IMR-90 (cell line): ENCODE results near the gene ZNF76. TPM values are rescaled to one million over a fixed set of nuclear protein-coding genes. Genes with fewer than 3 reads are reported as not detected.

ENCODE experiments used
- ATAC-seq: fragments of 200-7000 bp; cut with Tn5 transposase; 2 replicates; pipeline ENCODE4 v1.9.1; 2020; ENCODE audit warnings: low read depth, mild to moderate bottlenecking, moderate library complexity
- BruUV-seq: library from RNA; stranded (reverse); fragments of 400-500 nt; replicated peaks from 2 replicates; lab custom pipeline; 2021; lab: Mats Ljungman, UMichigan
- CTCF ChIA-PET: fragments of 300-600 bp; formaldehyde crosslinking; extraction: SDS; loops from one replicate; lab custom pipeline; 2021; ENCODE audit warnings: antibody characterized with exemption; lab: Yijun Ruan, JAX
- POLR2A ChIA-PET: fragments of 300-600 bp; sonication (Branson Sonifier 250); formaldehyde crosslinking; loops from one replicate; lab custom pipeline; 2022; ENCODE audit warnings: antibody characterized with exemption; ENCODE audit not compliant: unreplicated experiment; lab: Charles Lee
- DNase-seq: peaks from one replicate; pipeline ENCODE4 v3.0.0; 2013
- H2AFZ ChIP-seq: replicated peaks from 2 replicates; pipeline ENCODE3; 2013; ENCODE audit warnings: low read length, mild to moderate bottlenecking; ENCODE audit not compliant: poor library complexity
- H2AK5ac ChIP-seq: 2 replicates; pipeline ENCODE4 v1.6.1; 2013; ENCODE audit warnings: low read depth, low read length, inconsistent platforms
- H2AK9ac ChIP-seq: replicated peaks from 2 replicates; pipeline ENCODE3; 2013; ENCODE audit warnings: mild to moderate bottlenecking, low read depth, low read length, moderate library complexity; ENCODE audit not compliant: poor library complexity
- H2BK120ac ChIP-seq: 2 replicates; pipeline ENCODE4 v1.6.1; 2013; ENCODE audit warnings: low read depth, low read length, inconsistent platforms
- H2BK15ac ChIP-seq: 3 replicates; pipeline ENCODE4 v1.6.1; 2013; ENCODE audit warnings: low read depth, low read length, inconsistent platforms
- H2BK20ac ChIP-seq: 2 replicates; pipeline ENCODE4 v1.6.1; 2013; ENCODE audit warnings: low read depth, mild to moderate bottlenecking, inconsistent platforms, low read length, moderate library complexity
- H2BK5ac ChIP-seq: 2 replicates; pipeline ENCODE4 v1.6.1; 2013; ENCODE audit warnings: mild to moderate bottlenecking, low read depth, low read length, inconsistent platforms; ENCODE audit not compliant: poor library complexity, severe bottlenecking
- H3K14ac ChIP-seq: replicated peaks from 2 replicates; pipeline ENCODE4 v1.6.1; 2013; ENCODE audit warnings: low read depth, low read length, inconsistent platforms
- H3K18ac ChIP-seq: 2 replicates; pipeline ENCODE4 v1.6.1; 2013; ENCODE audit warnings: low read depth, low read length, control low read depth
- H3K23ac ChIP-seq: 2 replicates; pipeline ENCODE4 v1.6.1; 2013; ENCODE audit warnings: low read depth, low read length, inconsistent platforms
- H3K27ac ChIP-seq: 2 replicates; pipeline ENCODE4 v1.5.1; 2013; ENCODE audit warnings: mild to moderate bottlenecking, control low read depth, low read length; ENCODE audit not compliant: insufficient read depth
- H3K27me3 ChIP-seq: 2 replicates; pipeline ENCODE4 v1.6.1; 2013; ENCODE audit warnings: low read length; ENCODE audit not compliant: control insufficient read depth, insufficient read depth
- H3K36me3 ChIP-seq: 2 replicates; pipeline ENCODE4 v1.6.1; 2013; ENCODE audit warnings: low read length, mixed read lengths; ENCODE audit not compliant: control insufficient read depth, insufficient read depth
- H3K4ac ChIP-seq: 2 replicates; pipeline ENCODE4 v1.6.1; 2013; ENCODE audit warnings: low read depth, low read length, inconsistent platforms
- H3K4me1 ChIP-seq: 2 replicates; pipeline ENCODE4 v1.6.1; 2013; ENCODE audit warnings: low read length, mixed read lengths; ENCODE audit not compliant: control insufficient read depth, insufficient read depth
- H3K4me2 ChIP-seq: 2 replicates; pipeline ENCODE4 v1.6.1; 2013; ENCODE audit warnings: low read depth, mild to moderate bottlenecking, control low read depth, low read length, moderate library complexity
- H3K4me3 ChIP-seq: 2 replicates; pipeline ENCODE4 v1.5.1; 2013; ENCODE audit warnings: low read depth, mild to moderate bottlenecking, control low read depth, low read length, moderate library complexity; ENCODE audit not compliant: insufficient read depth
- H3K56ac ChIP-seq: 2 replicates; pipeline ENCODE4 v1.6.1; 2013; ENCODE audit warnings: low read length, inconsistent platforms; ENCODE audit not compliant: insufficient read depth; ENCODE audit errors: extremely low read depth
- H3K79me1 ChIP-seq, 2 experiments: 2 replicates each; pipeline ENCODE4 v1.6.1; 2013; ENCODE audit warnings: low read length in 2 of 2, inconsistent platforms in 1 of 2, low read depth in 1 of 2
- H3K9ac ChIP-seq: 2 replicates; pipeline ENCODE4 v1.6.1; 2013; ENCODE audit warnings: low read depth, low read length, control low read depth
- H3K9me1 ChIP-seq: 2 replicates; pipeline ENCODE4 v1.6.1; 2013; ENCODE audit warnings: low read length, inconsistent platforms; ENCODE audit not compliant: insufficient read depth
- H3K9me3 ChIP-seq: 2 replicates; pipeline ENCODE4 v1.6.1; 2013; ENCODE audit warnings: low read length; ENCODE audit not compliant: control insufficient read depth, insufficient read depth
- H4K20me1 ChIP-seq: 2 replicates; pipeline ENCODE4 v1.6.1; 2013; ENCODE audit warnings: low read length, inconsistent platforms; ENCODE audit not compliant: insufficient read depth
- H4K5ac ChIP-seq: 2 replicates; pipeline ENCODE4 v1.6.1; 2013; ENCODE audit warnings: mild to moderate bottlenecking, low read depth, low read length, control low read depth
- H4K8ac ChIP-seq, 2 experiments: 2 replicates each; pipeline ENCODE4 v1.6.1; 2013; ENCODE audit warnings: low read depth in 2 of 2, low read length in 2 of 2, control low read depth in 1 of 2, inconsistent platforms in 1 of 2
- H4K91ac ChIP-seq: 2 replicates; pipeline ENCODE4 v1.6.1; 2013; ENCODE audit warnings: low read depth, low read length, inconsistent platforms; ENCODE audit not compliant: insufficient read depth
- BHLHE40 ChIP-seq: fragments of 150-350 bp; IDR thresholded peaks from 2 replicates; pipeline ENCODE4 v1.6.1; 2016; ENCODE audit warnings: mild to moderate bottlenecking, low read depth, low read length
- CEBPB ChIP-seq: IDR thresholded peaks from 2 replicates; pipeline ENCODE4 v1.6.1; 2012; ENCODE audit warnings: low read depth, low read length, improper control_type of control experiment
- ELK1 ChIP-seq: fragments of 150-350 bp; IDR thresholded peaks from 2 replicates; pipeline ENCODE4 v1.6.1; 2016; ENCODE audit warnings: low read depth, mild to moderate bottlenecking, low read length, moderate library complexity, borderline replicate concordance
- MXI1 ChIP-seq: IDR thresholded peaks from 2 replicates; pipeline ENCODE4 v1.6.1; 2012; ENCODE audit warnings: low read depth, mild to moderate bottlenecking, low read length, moderate library complexity, borderline replicate concordance
- POLR2A ChIP-seq: IDR thresholded peaks from 2 replicates; pipeline ENCODE4 v1.6.1; 2012; ENCODE audit warnings: mild to moderate bottlenecking, low read depth, low read length
- RFX5 ChIP-seq: IDR thresholded peaks from 2 replicates; pipeline ENCODE4 v1.8.0; 2012; ENCODE audit warnings: low read depth, mild to moderate bottlenecking, low read length, moderate library complexity
- WGBS, 2 experiments: methylation state at CpG; one replicate each; pipeline versions ENCODE4 v1.1.5 to v1.1.7; 2013; ENCODE audit warnings: missing lambda C conversion rate in 2 of 2; ENCODE audit not compliant: insufficient read length in 1 of 2; ENCODE audit errors: extremely low coverage in 2 of 2; 5-methylcytosine and 5-hydroxymethylcytosine counted together
- dilution Hi-C: fragments of 300-500 bp; cut with HindIII; formaldehyde crosslinking; loops from one replicate; pipeline ENCODE4 v1.14.3; 2018; ENCODE audit warnings: low sequenced_read_pairs; ENCODE audit not compliant: unreplicated experiment
- in situ Hi-C: fragments of 300-500 bp; cut with MboI; formaldehyde crosslinking; loops from 3 replicates; pipeline ENCODE4 v1.14.3; 2019; ENCODE audit warnings: low sequenced_read_pairs, inconsistent platforms, mixed read lengths
- intact Hi-C: fragments of 100-400 bp; cut with micrococcal nuclease; formaldehyde crosslinking; loops from 2 replicates; pipeline ENCODE4 v1.10.0; 2022
- polyA plus RNA-seq, 3 experiments: library from polyadenylated mRNA; depleted of rRNA; stranded (reverse); fragments of >200 nt; gene quantifications; 2 replicates each; pipeline ENCODE4 v1.2.3, GENCODE V29; 2012; ENCODE audit warnings: low replicate concordance in 1 of 3
- total RNA-seq: library from RNA; depleted of rRNA; stranded (reverse); fragments of >200 nt; gene quantifications from 2 replicates; pipeline ENCODE4 v1.2.3, GENCODE V29; 2012

The ZNF76 gene
- total and polyA plus RNA-seq, 2 of the 4 experiments (the other 2 are of a cell fraction), result 19.9 to 21.1 TPM

GRCh38 chr6:35295036-35295435 lies 35.5 kb downstream of the ZNF76 start:
- no peak overlapping the region for H2BK20ac ChIP-seq
- ChIA-PET POLR2A (no interaction called here), CTCF (interaction anchor here (0.7 kb wide), 1 partner anchor 155 kb away, joined by 4 read pairs; no protein-coding TSS in a partner anchor)
- H3K9ac ChIP-seq, result no peak overlapping the region
- H2BK120ac ChIP-seq, result no peak overlapping the region
- dilution Hi-C loops (no loop called here), intact Hi-C loops (loop anchor here (5.0 kb wide), 2 partner anchors 157 to 172 kb away; partner anchors contain the start of genes FANCE and RPL10A), in situ Hi-C loops (no loop called here)
- no peaks in the 10 kb centered on the region for H4K20me1 ChIP-seq
- H3K27me3 ChIP-seq, result no peaks in the 10 kb centered on the region
- H4K8ac ChIP-seq, result no peak overlapping the region
- H3K56ac ChIP-seq, result no peak overlapping the region
- H3K23ac ChIP-seq, result no peak overlapping the region
- H4K91ac ChIP-seq, result no peak overlapping the region
- no peak overlapping the region for H2AK9ac ChIP-seq
- H2AK5ac ChIP-seq, result no peak overlapping the region
- no peaks in the 10 kb centered on the region for H3K79me1 ChIP-seq
- no peak overlapping the region for H2BK5ac ChIP-seq
- 75% methylated on average over 2 of the region's 2 CpGs; no CpG with 5 or more reads in 1 of the 2 experiments for WGBS, 2 experiments
- TF ChIP-seq POLR2A (no peak), MXI1 (no peak), CEBPB (no peak), ELK1 (no peak), RFX5 (no peak), BHLHE40 (no peak)
- no peak overlapping the region for H3K18ac ChIP-seq
- H4K5ac ChIP-seq, result no peak overlapping the region
- no TSS peak for BruUV-seq
- no peak overlapping the region for H3K4me2 ChIP-seq
- no peak overlapping the region for H3K4me3 ChIP-seq
- H3K9me3 ChIP-seq, result no peaks in the 10 kb centered on the region
- H3K4me1 ChIP-seq, result peaks cover 4% of the 10 kb centered on the region; the same call in 1 of the 2 replicates
- H3K9me1 ChIP-seq, result peaks cover 4% of the 10 kb centered on the region; the same call in 1 of the 2 replicates
- H3K14ac ChIP-seq, result no peak overlapping the region
- no peak overlapping the region for H2AFZ ChIP-seq
- no peak overlapping the region for H2BK15ac ChIP-seq
- H3K27ac ChIP-seq, result no peak overlapping the region
- peaks cover 52% of the 10 kb centered on the region for H3K36me3 ChIP-seq
- ATAC-seq (no peak), DNase-seq (no peak)
- H3K4ac ChIP-seq, result no peak overlapping the region
